WI38 (cell line): Measurements from ENCODE around the gene DOCK10.

Experiments
- H3K4me3 ChIP-seq: 2 replicates; pipeline ENCODE4 v1.5.1; 2011; ENCODE audit warnings: low read depth, mild to moderate bottlenecking, control low read depth, low read length
- TF ChIP-seq, protein P1 (sequence below): IDR thresholded peaks from 2 replicates; pipeline ENCODE4 v1.5.1; 2012; ENCODE audit warnings: low read depth, mild to moderate bottlenecking, control low read depth, low read length

The DOCK10 gene

GRCh38 chr2:225025917-225026571 lies 16.2 kb downstream of the DOCK10 start:
- TF ChIP-seq, protein P1, sequence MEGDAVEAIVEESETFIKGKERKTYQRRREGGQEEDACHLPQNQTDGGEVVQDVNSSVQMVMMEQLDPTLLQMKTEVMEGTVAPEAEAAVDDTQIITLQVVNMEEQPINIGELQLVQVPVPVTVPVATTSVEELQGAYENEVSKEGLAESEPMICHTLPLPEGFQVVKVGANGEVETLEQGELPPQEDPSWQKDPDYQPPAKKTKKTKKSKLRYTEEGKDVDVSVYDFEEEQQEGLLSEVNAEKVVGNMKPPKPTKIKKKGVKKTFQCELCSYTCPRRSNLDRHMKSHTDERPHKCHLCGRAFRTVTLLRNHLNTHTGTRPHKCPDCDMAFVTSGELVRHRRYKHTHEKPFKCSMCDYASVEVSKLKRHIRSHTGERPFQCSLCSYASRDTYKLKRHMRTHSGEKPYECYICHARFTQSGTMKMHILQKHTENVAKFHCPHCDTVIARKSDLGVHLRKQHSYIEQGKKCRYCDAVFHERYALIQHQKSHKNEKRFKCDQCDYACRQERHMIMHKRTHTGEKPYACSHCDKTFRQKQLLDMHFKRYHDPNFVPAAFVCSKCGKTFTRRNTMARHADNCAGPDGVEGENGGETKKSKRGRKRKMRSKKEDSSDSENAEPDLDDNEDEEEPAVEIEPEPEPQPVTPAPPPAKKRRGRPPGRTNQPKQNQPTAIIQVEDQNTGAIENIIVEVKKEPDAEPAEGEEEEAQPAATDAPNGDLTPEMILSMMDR: no peak
- no peak overlapping the region for H3K4me3 ChIP-seq

- H3K4me3 ChIP-seq: no peak overlapping the region
- TF ChIP-seq, protein P1: no peak
These were observed 20.1 kb downstream of the DOCK10 start for GRCh38 chr2:225022188-225022587.

GRCh38 chr2:225020168-225020849 lies 22.0 kb downstream of the DOCK10 start:
- TF ChIP-seq, protein P1: no peak
- H3K4me3 ChIP-seq: no peak overlapping the region

DNA sequence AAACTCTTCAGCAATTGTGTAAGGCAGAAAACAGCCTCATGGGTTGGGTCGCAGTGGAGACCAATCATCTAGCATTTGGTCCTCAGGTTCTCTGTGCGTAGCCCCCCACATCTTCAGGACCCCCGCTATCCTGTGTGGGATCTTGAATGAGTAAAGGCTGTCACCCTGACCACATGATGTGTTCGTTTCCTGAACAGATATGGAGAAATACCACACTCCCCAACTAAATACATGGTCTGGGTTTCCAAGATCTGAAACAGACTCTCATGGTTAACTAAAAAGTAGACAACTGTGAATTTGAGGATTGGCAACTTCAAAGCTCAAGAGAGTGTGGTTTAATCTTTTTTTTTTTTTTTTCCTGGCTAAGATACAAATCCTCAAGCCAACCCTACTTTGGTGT lies 23.2 kb downstream of the DOCK10 start:
- H3K4me3 ChIP-seq: no peak overlapping the region
- TF ChIP-seq, protein P1: no peak

DNA sequence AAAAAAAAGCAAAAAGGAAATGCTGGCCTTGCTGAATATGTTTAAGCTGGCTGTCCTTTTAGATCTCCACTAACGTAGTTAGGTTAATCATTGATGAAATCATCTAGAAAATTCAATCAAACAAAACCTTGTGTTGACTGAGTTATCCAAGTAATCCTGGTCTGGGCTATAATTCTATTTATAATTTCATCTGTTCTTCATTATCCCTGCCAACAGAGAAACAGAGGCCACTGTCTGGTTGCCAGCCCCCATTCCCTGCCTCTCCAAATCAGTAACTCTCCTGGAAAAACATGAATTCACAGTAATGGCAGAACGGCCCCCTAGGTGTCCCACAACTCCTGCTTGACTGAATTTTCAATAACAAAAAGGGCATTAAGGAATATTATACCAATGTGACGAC lies 24.6 kb downstream of the DOCK10 start:
- TF ChIP-seq, protein P1: no peak
- H3K4me3 ChIP-seq: no peak overlapping the region

GRCh38 chr2:225017098-225017685 lies 25.1 kb downstream of the DOCK10 start:
- TF ChIP-seq, protein P1: no peak
- H3K4me3 ChIP-seq: no peak overlapping the region
